Measurements from ENCODE around the gene TRIM39.
"Not testable (repeated sequence)": the region's sequence is repeated elsewhere in the genome, so short reads cannot be mapped to it uniquely, and the experiment has no call there.

The TRIM39 gene

GRCh38 chr6:30326526-30327231 lies at the start of gene TRIM39:
Gene TRIM39, plus strand, starts transcription at chr6:30326927. Its CDS starts 2,391 bp downstream, at chr6:30329318.
- in situ Hi-C loops (cut with HindIII; ENCODE audit: low sequenced_read_pairs), result no loop called here

- in situ Hi-C loops (cut with HindIII; ENCODE audit: low sequenced_read_pairs), result not testable (repeated sequence)
These were observed 45.7 kb upstream of the TRIM39 start for GRCh38 chr6:30280988-30281387.

- in situ Hi-C loops (cut with HindIII; ENCODE audit: low sequenced_read_pairs), result no loop called here
These were observed 44.2 kb upstream of the TRIM39 start for GRCh38 chr6:30282522-30282921.

GRCh38 chr6:30283761-30284160 lies 43.0 kb upstream of the TRIM39 start:
- in situ Hi-C loops (cut with HindIII; ENCODE audit: low sequenced_read_pairs), result no loop called here

- in situ Hi-C loops (cut with HindIII; ENCODE audit: low sequenced_read_pairs), result no loop called here
These were observed 39.6 kb upstream of the TRIM39 start for GRCh38 chr6:30287139-30287538.

GRCh38 chr6:30295837-30296236 lies 30.9 kb upstream of the TRIM39 start:
- in situ Hi-C loops (cut with HindIII; ENCODE audit: low sequenced_read_pairs), result no loop called here

GRCh38 chr6:30304002-30304401 lies 22.7 kb upstream of the TRIM39 start:
- in situ Hi-C loops (cut with HindIII; ENCODE audit: low sequenced_read_pairs), result no loop called here

GRCh38 chr6:30311101-30311500 lies 15.6 kb upstream of the TRIM39 start:
- in situ Hi-C loops (cut with HindIII; ENCODE audit: low sequenced_read_pairs), result no loop called here

- in situ Hi-C loops (cut with HindIII; ENCODE audit: low sequenced_read_pairs), result no loop called here
These were observed 15.1 kb upstream of the TRIM39 start for GRCh38 chr6:30311671-30312070.

GRCh38 chr6:30312266-30312665 lies 14.5 kb upstream of the TRIM39 start:
- in situ Hi-C loops (cut with HindIII; ENCODE audit: low sequenced_read_pairs), result no loop called here

GRCh38 chr6:30312676-30313321 lies 13.9 kb upstream of the TRIM39 start:
- in situ Hi-C loops (cut with HindIII; ENCODE audit: low sequenced_read_pairs), result no loop called here

- in situ Hi-C loops (cut with HindIII; ENCODE audit: low sequenced_read_pairs), result no loop called here
These were observed 11.6 kb upstream of the TRIM39 start for GRCh38 chr6:30315156-30315555.

- in situ Hi-C loops (cut with HindIII; ENCODE audit: low sequenced_read_pairs), result no loop called here
These were observed 8.7 kb upstream of the TRIM39 start for GRCh38 chr6:30317913-30318589.

- in situ Hi-C loops (cut with HindIII; ENCODE audit: low sequenced_read_pairs), result no loop called here
These were observed 7.4 kb upstream of the TRIM39 start for GRCh38 chr6:30319146-30319835.

- in situ Hi-C loops (cut with HindIII; ENCODE audit: low sequenced_read_pairs), result no loop called here
These were observed 4.9 kb upstream of the TRIM39 start for GRCh38 chr6:30321692-30322388.

- in situ Hi-C loops (cut with HindIII; ENCODE audit: low sequenced_read_pairs), result no loop called here
These were observed 3.9 kb upstream of the TRIM39 start for GRCh38 chr6:30322527-30323501.

GRCh38 chr6:30323806-30324205 lies 2.9 kb upstream of the TRIM39 start:
- in situ Hi-C loops (cut with HindIII; ENCODE audit: low sequenced_read_pairs), result no loop called here

GRCh38 chr6:30325150-30325872 lies 1.4 kb upstream of the TRIM39 start:
- in situ Hi-C loops (cut with HindIII; ENCODE audit: low sequenced_read_pairs), result no loop called here
